HG03095 (cell line): ENCODE data around the gene CCR8.
"Not testable (repeated sequence)": the region's sequence is repeated elsewhere in the genome, so short reads cannot be mapped to it uniquely, and the experiment has no call there.

Source experiments
- ATAC-seq: cut with Tn5 transposase; IDR thresholded peaks from one replicate; pipeline ENCODE4 v1.9.1; 2021; ENCODE audit warnings: moderate library complexity; ENCODE audit not compliant: unreplicated experiment

Gene CCR8

DNA sequence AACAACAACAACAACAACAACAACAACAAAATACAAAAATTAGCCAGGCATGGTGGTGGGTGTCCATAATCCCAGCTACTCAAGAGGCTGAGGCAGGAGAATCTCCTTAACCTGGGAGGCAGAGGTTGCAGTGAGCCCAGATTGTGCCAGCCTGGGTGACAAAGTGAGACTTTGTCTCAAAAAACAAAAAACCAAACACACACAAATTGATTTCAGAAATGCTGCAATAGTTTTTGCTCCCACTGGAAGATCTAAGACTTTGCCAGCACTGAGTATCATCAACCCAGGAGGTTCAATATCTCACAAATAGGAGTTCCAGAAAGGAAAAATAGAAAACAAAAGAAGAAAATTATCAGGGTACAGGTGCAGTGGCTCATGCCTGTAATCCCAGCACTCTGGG lies 16.2 kb upstream of the CCR8 start:
- no peak for ATAC-seq

DNA sequence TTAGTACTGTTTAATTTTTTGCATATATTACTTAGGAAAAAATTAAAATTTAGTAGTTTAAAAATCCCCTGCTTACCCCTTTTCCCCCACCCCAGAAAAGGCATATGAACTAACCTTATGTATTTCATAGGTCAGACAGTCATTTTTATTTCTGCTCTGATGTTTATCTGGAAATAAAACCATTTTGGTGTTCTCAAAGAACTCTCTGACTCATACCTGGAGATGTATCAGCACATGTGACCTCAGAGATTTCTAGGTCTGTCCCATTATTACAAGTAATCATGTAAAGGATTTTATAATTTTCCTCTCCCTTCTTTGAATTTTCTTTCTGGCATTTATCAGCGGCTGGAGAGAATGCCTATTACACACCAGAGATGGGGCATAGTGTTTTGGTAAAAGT lies 14.1 kb upstream of the CCR8 start:
- no peak for ATAC-seq

DNA sequence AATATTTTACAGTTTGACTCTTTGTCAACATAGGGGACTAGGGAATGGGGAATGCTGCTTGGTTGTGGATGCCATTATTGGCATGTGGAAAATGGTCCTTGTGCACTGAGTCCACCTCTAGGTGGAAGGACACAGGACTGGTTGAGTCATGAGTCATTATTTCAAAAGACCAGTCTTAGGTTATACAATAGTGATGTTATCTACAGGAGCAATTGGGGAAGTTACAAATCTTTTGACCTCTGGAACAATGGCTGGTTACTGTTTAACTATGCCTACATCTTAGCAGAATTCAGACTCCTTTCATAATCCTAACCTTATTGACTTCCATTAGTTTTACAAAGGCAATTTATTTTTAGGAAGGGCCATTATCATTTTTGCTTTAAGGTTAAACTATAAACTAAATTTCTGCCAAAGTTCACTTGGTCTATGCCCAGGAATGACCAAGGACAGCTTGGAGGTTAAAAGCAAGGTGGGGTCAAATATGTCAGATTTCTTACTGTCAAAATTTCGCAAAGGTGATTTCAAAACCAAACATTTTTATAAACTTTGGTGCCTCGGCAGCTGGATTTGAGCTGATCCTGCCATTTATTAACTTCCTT lies 11.8 kb upstream of the CCR8 start:
- ATAC-seq, result no peak

DNA sequence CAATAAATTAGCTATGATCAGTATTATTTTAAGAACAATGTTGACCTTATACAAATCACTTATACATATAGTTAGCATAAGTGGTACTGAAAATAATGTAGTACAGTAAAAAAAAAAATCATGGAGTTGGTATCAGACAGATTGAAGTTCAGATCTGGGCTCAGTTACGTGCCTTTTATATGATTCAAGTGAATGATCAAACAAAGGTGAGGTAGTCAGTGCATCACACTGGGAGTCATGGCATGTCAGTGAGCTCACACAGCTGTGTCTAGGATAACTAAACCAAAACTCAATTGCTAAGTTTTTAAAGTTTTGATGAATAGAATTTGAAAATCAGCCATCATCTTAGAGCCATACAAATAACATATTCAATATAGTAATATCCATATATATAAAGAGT lies 11.2 kb upstream of the CCR8 start:
- ATAC-seq, result no peak

DNA sequence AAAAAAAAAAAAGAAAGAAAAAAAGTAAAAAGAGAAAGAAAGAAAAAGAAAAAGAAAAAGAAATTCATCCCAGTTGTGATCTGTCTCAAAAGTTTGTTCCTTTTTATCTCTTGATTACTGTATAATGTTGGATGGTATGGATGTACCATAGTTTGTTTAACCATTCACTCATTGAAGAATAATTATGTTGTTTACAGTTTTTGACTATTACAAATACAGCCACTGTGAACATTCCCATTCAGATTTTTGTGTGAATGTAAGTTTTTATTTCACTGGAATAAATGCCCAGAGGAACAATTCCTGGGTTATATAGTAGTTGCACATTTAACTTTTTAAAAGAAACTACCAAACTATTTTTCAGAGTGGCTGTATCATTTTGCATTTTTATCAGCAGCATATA lies 10.3 kb upstream of the CCR8 start:
- ATAC-seq, result no peak

DNA sequence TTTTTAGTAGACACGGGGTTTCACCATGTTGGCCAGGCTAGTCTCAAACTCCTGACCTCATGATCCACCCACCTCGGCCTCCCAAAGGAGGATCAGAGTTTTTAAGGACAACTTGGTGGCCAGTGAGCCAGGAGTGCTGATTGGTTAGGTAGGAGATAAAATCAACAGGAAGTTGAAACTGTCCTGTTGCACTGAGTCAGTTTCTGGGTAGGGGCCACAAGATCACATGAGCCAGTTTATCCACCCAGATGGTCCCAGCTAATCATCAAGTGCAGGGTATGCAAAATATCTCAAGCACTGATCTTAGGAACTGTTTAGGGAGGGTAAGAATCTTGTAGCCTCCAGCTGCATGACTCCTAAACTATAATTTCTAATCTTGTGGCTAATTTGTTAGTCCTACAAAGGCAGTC lies 7.9 kb upstream of the CCR8 start:
- ATAC-seq, result not testable (repeated sequence)

DNA sequence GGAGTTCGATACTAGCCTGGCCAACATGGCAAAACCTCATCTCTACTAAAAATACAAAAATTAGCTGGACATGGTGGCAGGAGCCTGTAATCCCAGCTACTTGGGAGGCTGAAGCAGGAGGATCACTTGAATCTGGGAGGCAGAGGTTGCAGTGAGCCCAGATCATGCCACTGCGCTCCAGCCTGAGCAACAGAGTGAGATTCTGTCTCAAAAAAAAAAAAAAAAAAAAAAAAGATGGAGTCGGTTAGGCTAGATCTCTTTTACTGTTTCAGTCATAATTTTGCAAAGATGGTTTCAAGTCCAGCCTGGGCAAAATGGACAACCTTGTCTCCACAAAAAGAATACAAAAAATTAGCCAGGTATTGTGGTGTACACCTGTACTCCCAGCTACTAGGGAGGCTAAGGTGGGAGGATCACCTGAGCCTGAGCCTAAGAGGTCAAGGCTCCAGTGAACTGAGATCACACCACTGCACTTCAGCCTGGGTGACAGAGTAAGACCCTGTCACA lies 7.2 kb upstream of the CCR8 start:
- not testable (repeated sequence) for ATAC-seq

DNA sequence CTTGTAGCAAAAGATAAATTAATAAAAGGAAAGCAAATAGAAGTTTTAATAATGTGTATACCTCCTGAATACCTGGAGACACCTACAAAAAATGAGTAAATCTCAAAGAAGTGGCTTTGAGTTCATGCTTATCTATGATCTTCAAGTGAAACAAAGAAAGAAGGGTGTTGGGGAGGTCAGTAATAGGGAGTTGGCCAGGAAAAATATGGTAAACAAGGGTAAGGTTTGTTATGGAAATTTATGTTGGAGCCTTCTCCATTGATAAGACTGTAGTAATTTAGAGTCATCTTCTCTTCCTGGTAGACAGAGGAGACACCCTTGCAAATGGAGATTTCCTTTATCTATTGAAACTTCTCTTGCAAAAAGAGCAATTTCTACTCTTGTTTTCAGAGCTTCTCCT lies 6.6 kb upstream of the CCR8 start:
- ATAC-seq, result no peak

DNA sequence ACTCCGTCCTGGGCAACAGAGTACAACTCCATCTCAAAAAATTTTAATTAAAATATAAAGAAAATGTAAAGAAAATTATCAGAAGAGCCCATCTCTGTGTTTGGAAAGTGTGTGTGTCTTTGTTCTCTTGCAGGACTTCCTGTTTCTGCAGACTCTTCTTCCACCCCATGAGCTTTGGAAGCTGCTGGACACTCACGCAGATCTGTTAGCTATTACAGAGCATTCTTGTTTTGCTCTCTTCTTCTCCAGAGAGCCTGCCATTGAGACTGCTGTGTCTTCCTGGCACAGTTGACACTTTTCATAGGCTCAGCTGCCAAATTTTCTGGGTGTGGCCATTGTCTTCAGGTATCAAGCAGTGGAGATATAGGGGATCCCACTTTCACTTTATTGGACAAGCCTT lies 6.0 kb upstream of the CCR8 start:
- no peak for ATAC-seq

DNA sequence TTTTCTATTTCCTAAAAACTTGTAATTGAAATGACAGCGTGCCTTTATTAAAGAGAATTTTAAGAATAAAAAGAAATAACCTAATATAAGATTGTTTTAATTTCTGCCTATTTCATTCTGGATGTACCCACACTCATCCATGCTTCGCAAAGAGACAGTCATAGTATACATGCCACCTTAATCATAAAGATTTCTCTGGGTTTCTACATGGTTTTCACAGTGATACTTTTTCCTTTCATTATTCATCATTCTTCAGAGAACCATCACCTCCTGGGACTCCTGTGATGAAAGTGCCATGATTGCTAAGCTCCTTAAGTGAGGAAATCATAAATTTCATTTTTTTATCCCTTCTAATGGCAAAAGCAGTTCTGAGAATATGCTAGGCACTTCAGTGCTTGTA lies 4.3 kb upstream of the CCR8 start:
- no peak for ATAC-seq

DNA sequence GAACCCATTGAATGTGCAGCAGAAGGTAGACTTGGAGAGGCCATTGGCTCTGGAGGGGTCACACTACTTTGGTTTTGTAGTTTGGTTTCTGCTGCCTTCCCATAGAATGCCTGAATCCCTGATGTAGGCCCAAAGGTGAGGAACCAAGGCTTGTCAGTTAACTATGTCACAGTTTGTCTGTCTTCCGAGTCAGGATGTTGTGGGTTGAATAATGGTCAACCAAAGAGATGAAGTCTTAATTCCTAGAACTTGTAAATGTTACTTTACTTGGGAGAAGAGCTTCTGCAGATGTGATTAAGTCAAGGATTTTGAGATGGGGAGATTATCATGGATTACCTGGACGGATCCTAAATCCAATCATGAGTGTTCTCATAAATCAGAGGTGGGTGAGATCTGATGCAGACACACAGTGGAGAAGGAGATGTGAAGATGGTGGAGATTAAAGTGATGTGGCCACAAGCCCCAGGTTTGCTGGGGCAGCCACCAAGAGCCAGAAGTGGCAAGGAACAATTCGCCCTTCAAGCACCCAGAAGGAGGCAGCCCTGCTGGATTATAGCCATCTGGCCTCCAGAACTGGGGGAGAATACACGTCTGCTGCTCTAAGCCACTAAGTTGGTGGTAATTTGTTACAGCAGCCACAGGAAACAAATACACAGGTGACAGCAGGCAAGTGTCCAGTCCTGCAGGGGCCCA lies 2.3 kb upstream of the CCR8 start:
- ATAC-seq, result peak; percentile 3

DNA sequence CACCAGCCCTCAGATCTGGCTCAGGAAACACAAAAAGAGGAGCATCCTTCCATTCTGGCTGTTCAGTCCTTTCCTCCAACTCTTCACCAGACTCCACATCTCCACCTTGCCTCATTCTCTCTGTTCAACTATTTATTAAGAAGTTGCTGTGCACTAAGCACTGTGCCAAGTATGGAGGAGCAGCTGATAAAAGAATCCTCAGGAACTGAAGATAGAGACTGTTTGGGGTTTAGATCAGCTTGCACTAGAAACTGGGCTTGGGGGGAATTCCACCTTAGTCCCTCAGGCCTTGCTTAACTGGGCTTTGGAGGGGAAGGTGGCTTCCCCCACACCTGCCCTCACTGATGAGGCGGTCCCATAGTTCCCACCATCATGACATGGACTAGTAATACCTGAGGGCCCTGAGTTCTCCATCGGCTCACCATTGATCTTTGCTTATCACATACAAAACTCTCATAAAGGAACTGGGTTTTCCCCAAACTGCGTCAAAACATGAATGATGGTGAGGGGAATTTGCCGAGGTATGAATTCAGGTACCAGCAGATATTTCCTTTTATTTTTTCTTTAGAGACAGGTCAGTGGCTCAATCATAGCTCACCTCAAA lies 1.7 kb upstream of the CCR8 start:
- ATAC-seq, result peak; percentile 74

DNA sequence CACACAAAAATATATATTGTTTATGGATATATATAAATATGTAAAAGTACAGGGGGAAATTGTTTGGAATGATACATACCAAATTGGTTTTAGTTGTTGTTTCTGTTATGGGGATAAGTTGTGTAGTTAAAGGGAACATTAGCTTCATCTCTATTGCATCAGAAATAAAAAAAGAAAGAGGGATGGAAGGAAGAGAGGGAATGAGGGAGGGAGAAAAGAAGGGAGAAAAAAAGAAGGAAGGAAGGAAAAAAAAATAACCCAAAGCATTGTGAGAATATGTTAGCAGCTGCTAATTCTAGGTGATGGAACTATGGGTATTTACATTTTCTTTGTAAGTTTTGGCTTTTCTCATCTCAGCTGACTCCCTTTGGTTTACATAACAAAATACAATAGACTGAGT lies 1.3 kb downstream of the CCR8 start:
- ATAC-seq, result no peak

DNA sequence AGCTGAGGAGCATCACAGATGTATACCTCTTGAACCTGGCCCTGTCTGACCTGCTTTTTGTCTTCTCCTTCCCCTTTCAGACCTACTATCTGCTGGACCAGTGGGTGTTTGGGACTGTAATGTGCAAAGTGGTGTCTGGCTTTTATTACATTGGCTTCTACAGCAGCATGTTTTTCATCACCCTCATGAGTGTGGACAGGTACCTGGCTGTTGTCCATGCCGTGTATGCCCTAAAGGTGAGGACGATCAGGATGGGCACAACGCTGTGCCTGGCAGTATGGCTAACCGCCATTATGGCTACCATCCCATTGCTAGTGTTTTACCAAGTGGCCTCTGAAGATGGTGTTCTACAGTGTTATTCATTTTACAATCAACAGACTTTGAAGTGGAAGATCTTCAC lies 3.0 kb downstream of the CCR8 start:
- ATAC-seq, result no peak

DNA sequence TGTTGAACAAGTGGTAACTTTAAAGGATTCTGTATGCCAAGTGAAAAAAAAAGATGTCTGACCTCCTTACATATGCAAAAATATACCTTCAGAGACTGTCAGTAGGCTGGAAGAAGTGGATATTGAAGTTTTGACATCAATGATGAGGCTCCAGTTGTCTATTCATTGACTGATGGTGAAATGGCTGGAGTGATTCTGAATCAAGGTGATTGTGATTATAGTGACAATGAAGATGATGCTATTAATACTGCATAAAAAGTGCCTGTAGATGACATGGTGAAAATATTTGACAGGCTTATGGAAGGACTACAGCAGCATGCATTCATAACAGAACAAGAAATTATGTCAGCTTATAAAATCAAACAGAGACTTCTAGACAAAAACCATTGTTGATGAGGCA lies 4.1 kb downstream of the CCR8 start:
- no peak for ATAC-seq

DNA sequence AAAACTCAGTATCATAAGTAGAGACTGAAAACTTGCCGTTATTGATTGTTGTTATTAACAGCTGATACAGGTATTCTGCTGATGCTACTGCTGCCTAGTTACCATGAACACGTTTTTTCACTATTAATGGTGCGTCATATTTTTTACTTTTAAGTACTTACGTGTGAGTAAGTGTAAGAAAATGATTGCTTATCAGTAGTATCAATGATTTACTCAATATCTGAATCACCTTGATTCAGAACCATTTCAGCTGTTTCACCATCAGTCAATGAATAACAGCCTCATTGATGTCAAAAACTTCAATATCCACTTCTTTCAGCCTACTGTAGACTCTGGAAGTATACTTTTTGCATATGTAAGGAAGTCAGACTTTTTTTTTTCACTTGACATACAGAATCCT lies 4.7 kb downstream of the CCR8 start:
- no peak for ATAC-seq

DNA sequence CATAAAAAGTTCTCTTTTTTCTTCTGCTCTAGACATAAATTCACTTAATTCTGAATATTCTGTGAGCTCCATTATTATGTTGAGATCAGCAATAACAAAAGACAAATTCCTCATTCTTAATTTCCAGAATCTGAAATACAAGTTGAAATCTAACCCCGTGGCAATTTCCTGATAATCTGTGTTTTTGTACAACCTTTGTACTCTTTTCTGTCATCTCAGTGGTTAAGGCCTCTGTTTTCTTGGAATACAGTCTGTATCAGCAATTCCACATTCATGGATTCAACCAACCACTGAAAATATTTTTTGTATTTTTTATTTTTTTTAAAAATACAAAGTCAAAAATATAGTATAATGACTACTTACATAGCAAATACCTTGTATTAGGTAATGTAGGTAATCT lies 8.7 kb downstream of the CCR8 start:
- no peak for ATAC-seq

DNA sequence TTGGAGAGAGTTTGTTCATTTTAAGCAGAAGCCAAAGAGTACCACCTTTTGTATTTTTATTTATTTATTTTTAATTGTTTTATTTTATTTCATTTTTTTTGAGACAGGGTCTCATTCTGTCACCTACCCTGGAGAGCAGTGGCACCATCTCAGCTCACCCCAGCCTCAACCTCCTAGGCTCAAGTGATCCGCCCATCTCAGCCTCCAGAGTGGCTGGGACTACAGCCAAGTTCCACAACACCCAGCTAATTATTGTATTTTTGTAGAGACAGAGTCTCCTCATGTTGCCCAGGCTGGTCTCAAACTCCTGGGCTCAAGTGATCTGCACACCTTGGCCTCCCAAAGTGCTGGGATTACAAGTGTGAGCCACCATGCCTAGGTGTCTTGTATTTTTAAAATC lies 9.6 kb downstream of the CCR8 start:
- no peak for ATAC-seq

DNA sequence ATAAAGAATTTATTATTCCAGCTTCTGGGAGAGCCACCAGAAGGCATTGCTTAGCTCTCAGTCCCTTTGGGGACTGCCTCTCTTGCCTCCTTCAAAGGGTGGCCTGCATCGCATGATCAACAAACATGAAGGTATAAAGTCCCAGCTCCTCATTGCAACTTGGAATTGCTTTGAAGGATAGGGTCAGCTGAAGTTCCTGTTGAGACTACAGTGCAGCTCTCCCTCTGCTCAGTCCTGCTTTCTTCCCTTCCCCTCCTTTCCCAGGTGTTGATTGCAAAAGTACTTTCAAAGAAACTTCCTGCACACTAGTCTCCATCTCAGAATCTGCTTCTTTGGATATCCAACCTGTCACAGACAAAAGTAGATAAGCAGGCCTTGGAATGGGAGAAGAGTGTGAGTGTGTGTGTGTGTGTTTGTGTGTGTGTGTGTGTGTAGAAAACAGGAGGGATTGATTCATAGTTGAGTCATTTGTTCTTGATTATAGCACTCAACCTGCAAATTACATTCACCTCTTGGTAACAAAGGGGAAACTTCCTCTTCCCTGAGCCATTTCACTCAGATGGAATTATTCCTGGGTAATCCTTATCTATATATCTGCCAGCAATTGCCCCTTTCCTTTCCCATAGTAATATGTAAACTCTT lies 13.7 kb downstream of the CCR8 start:
- ATAC-seq, result no peak

DNA sequence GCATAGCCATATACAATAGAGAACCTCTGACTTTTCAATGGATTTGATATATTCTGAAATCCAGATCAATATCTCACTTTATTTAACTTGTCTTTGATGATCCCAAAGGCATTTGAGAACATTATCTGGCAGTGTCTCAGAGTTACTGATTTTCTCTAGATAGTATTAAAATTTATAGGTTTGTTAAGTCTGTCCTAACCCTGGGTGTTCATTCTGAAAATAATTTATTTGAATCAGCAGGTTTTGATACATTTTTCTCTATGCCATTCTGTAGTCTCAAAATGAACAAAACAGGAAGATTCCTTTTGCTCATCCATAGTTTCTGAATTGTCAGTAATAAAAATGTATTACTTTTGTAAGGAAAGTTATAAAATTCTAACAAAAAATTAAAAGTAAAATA lies 14.3 kb downstream of the CCR8 start:
- no peak for ATAC-seq

DNA sequence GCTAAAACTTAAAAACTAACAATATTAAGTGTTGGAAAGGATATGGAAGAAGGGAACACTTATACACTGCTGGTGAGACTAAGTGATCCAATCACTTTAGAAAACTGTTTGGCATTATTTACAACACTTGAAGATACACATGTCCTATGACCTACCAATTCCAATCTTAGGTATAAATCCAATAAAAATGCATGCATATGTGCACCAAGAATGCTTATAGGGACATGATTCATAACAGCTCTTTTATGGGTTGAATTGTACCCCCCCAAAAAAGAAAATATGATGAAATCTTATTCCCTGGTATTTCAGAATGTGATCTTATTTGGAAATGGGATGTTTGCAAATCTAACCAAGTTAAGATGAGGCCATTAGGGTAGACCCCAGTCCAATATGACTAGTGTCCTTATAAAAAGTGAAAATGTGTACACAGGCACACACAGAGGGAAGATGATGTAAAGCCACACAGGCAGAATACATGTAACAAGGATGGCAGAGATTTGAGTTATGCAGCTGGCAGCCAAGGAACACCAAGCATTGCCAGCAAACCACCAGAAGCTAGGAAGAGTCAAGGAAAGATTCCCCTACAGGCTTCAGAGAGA lies 15.3 kb downstream of the CCR8 start:
- ATAC-seq, result no peak
